Loucy (cell line): Measurements from ENCODE around the gene CNTNAP2.

Experiments used
- CTCF ChIP-seq: fragments of 200-600 bp; sonication (generic); conservative IDR thresholded peaks from 2 replicates; pipeline ENCODE4 v1.5.1; 2014; ENCODE audit warnings: mild to moderate bottlenecking, antibody characterized with exemption, low read length
- EZH2phosphoT487 ChIP-seq: fragments of 200-600 bp; IDR thresholded peaks from 2 replicates; pipeline ENCODE4 v1.6.1; 2018; ENCODE audit warnings: antibody characterized with exemption, mild to moderate bottlenecking, moderate library complexity, borderline replicate concordance

- no peak for TF ChIP-seq CTCF
- TF ChIP-seq EZH2phosphoT487 = no peak
Measured at GRCh38 chr7:147570390-147570789, 1453.8 kb downstream of the CNTNAP2 start.
